Measurements from ENCODE around the gene SAMD3. TPM values are rescaled to one million over a fixed set of nuclear protein-coding genes. Genes with fewer than 3 reads are reported as not detected.
"Not testable (repeated sequence)": the region's sequence is repeated elsewhere in the genome, so short reads cannot be mapped to it uniquely, and the experiment has no call there.

The SAMD3 gene
- total and polyA plus RNA-seq, 4 donors = 3.5 to 5.9 (median 4.1) TPM

DNA sequence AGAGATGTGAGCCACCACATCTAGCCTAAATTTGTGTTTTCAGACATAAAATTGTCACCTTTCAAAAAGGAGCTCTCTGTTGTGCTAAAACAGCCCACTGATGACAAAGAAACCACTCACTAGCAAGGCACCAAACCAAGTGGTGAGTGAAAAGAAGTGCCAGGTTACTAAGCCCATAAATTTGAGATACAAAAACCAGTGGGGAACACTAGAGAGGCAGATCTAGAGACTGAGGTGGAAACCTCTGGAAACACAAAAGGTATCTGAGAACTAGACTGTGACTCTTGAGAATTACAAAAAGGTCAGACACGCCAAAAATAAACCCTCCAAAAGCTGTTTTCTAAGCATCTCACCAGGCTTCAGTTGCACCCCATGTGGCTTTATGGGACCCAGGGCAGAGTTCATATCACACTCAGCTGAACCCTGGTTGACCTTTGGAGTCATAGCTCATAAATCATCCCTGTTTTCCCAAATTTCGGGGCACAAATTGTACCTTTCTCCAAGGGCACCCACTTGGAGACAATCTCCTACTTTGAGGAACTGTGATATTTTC lies 24.2 kb downstream of the SAMD3 start:
- no peaks in the 10 kb centered on the region for H3K36me3 ChIP-seq (ENCODE audit: control insufficient read depth, insufficient read depth, low read length)
- no peak overlapping the region for H3K4me3 ChIP-seq (ENCODE audit: low read depth, low read length)
- 44% methylated on average over 1 of the region's 2 CpGs for WGBS (ENCODE audit: insufficient coverage)
- DNase-seq (ENCODE audit: low read depth in 4 of 6, low spot score in 6 of 6) = no peak
- no peaks in the 10 kb centered on the region for H3K4me1 ChIP-seq (ENCODE audit: control insufficient read depth, insufficient read depth, low read length)
- no peaks in the 10 kb centered on the region for H3K27me3 ChIP-seq (ENCODE audit: control insufficient read depth, insufficient read depth, low read length)
- H3K27ac ChIP-seq (ENCODE audit: low read depth, low read length) = no peak overlapping the region
- no peaks in the 10 kb centered on the region for H3K9me3 ChIP-seq (ENCODE audit: control insufficient read depth, insufficient read depth, low read length)

DNA sequence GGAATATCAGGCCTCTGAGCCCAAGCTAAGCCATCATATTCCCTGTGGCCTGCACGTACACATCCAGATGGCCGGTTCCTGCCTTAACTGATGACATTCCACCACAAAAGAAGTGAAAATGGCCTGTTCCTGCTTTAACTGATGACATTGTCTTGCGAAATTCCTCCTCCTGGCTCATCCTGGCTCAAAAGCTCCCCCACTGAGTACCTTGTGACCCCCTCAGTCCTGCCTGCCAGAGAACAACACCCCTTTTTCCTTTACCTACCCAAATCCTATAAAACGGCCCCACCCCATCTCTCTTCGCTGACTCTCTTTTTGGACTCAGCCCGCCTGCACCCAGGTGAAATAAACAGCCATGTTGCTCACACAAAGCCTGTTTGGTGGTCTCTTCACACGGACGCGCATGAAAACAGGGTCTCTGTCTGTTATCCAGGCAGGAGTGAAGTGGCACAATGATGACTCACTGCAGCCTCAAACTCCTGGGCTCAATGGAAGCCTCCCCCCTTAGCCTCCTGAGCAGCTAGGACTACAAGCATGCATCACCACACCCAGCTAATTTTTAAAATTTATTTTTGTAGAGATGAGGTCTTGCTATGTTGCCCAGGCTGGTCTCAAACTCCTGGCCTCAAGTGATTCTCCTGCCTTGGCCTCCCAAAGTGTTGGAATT lies 24.8 kb downstream of the SAMD3 start:
- H3K4me1 ChIP-seq (ENCODE audit: control insufficient read depth, insufficient read depth, low read length); H3K9me3 ChIP-seq (ENCODE audit: control insufficient read depth, insufficient read depth, low read length); H3K27ac ChIP-seq (ENCODE audit: low read depth, low read length); H3K4me3 ChIP-seq (ENCODE audit: low read depth, low read length); H3K36me3 ChIP-seq (ENCODE audit: control insufficient read depth, insufficient read depth, low read length); H3K27me3 ChIP-seq (ENCODE audit: control insufficient read depth, insufficient read depth, low read length); DNase-seq (ENCODE audit: low read depth in 4 of 6, low spot score in 6 of 6): not testable (repeated sequence)
- WGBS (ENCODE audit: insufficient coverage) = 90% methylated on average over 8 of the region's 9 CpGs

DNA sequence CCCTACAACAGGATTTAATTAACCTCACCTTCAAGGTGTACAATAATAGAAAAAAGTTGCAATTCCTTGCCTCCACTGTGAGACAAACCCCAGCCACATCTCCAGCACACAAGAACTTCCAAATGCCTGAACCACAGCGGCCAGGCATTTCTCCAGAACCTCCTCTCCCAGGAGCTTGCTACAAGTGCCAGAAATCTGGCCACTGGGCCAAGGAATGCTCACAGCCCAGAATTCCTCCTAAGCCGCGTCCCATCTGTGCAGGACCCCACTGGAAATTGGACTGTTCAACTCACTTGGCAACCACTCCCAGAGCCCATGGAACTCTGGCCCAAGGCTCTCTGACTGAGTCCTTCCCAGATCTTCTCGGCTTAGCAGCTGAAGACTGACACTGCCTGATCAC lies 28.3 kb downstream of the SAMD3 start:
- not testable (repeated sequence) for H3K36me3 ChIP-seq (ENCODE audit: control insufficient read depth, insufficient read depth, low read length); DNase-seq (ENCODE audit: low read depth in 4 of 6, low spot score in 6 of 6); H3K4me1 ChIP-seq (ENCODE audit: control insufficient read depth, insufficient read depth, low read length); H3K9me3 ChIP-seq (ENCODE audit: control insufficient read depth, insufficient read depth, low read length); H3K27me3 ChIP-seq (ENCODE audit: control insufficient read depth, insufficient read depth, low read length); H3K4me3 ChIP-seq (ENCODE audit: low read depth, low read length); H3K27ac ChIP-seq (ENCODE audit: low read depth, low read length)
- 92% methylated on average over 3 of the region's 4 CpGs for WGBS (ENCODE audit: insufficient coverage)

DNA sequence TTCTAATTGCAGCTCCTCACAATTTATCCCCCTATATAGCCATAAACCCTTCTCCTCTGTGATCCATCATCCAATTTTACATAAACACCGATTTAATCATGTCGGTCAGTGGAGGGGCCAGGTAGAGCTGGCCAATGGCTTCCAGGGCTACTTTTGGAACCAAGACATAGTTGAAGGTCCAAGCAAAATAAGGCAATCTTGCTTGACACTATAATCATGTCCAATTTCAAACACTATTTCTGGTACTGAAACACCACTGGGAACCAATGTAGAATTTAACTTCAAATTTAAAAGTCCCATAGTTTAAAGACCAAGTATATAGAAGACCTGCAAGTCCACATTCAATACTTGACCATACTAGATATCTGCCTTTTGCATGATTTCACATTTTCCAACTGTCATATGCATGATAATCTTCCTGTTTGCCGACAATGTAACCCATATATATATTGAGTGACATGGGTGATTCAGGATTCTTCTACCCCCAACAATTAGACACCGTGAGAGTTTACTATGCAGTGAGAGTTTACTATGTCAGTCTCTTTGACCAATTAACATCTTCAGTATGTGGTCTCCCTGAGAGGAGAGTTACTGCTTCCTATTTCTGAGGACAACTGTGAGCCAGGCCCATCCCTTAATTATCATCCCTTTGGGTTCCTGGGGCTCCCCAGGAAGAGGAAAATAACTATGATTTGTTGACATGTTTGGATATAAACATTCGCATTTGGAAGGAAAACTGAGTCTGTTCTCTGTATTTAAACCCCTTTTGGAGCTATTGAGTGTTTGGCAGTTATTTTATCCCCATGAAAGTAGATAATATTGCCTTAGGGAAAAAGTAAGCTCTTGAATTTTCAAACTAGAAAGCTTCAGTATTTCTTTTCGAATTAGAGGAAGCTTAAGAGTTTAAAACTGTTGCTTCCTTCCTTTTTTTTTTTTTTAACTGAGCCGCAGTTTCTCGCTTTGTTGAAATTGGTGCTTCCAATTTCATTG lies 31.8 kb downstream of the SAMD3 start:
- Histone ChIP-seq H3K36me3 (ENCODE audit: control insufficient read depth, insufficient read depth, low read length) (no peaks in the 10 kb centered on the region), H3K4me3 (ENCODE audit: low read depth, low read length) (no peak overlapping the region), H3K9me3 (ENCODE audit: control insufficient read depth, insufficient read depth, low read length) (no peaks in the 10 kb centered on the region), H3K4me1 (ENCODE audit: control insufficient read depth, insufficient read depth, low read length) (no peaks in the 10 kb centered on the region), H3K27me3 (ENCODE audit: control insufficient read depth, insufficient read depth, low read length) (no peaks in the 10 kb centered on the region), H3K27ac (ENCODE audit: low read depth, low read length) (no peak overlapping the region)
- 100% methylated on average over 2 of the region's 8 CpGs for WGBS (ENCODE audit: insufficient coverage)
- DNase-seq (ENCODE audit: low read depth in 4 of 6, low spot score in 6 of 6) = peak in 1 of 6 donors; percentile 9

DNA sequence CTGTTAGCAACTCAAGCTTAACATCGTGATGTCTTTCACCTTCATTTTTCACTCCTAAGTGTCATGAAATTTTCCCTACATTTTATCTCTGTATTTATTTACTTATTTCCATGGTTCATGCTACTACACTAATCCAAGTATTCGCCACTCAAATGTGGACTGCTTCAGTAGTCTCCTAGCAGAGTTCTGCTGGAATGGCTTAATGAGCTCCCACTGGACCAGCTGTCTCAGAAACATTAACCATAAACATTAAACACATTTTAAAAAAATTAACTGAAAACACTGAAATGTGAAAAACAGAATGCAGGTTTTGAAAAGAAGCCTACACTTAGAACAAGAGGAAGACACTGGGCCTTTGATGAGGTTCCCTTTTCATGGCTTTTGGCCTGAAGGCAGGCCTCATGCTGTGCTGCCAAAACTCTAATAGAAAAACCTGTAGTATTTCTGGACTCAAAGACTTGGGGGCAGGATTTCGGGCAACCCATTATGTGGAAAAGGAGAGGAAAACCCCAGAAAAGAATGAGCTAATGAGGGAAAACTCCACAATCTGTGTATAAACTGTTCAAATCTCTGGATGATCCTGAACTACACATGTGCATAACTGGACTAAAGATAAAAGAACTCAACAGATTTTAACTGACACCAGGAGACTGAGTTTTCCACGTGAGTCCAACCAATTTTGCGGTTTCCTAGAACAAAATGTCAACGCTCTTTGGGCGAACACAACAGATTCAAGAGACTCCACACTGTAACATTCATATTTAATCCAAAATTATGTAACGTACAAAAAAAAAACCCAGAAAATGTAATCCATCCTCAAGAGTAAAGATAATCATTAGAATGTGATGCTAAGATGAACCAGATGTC lies 33.0 kb downstream of the SAMD3 start:
- Histone ChIP-seq H3K4me3 (ENCODE audit: low read depth, low read length) (no peak overlapping the region), H3K9me3 (ENCODE audit: control insufficient read depth, insufficient read depth, low read length) (no peaks in the 10 kb centered on the region), H3K4me1 (ENCODE audit: control insufficient read depth, insufficient read depth, low read length) (no peaks in the 10 kb centered on the region), H3K36me3 (ENCODE audit: control insufficient read depth, insufficient read depth, low read length) (no peaks in the 10 kb centered on the region), H3K27ac (ENCODE audit: low read depth, low read length) (no peak overlapping the region), H3K27me3 (ENCODE audit: control insufficient read depth, insufficient read depth, low read length) (no peaks in the 10 kb centered on the region)
- WGBS (ENCODE audit: insufficient coverage) = 83% methylated on average over 5 of the region's 8 CpGs
- no peak for DNase-seq (ENCODE audit: low read depth in 4 of 6, low spot score in 6 of 6)

DNA sequence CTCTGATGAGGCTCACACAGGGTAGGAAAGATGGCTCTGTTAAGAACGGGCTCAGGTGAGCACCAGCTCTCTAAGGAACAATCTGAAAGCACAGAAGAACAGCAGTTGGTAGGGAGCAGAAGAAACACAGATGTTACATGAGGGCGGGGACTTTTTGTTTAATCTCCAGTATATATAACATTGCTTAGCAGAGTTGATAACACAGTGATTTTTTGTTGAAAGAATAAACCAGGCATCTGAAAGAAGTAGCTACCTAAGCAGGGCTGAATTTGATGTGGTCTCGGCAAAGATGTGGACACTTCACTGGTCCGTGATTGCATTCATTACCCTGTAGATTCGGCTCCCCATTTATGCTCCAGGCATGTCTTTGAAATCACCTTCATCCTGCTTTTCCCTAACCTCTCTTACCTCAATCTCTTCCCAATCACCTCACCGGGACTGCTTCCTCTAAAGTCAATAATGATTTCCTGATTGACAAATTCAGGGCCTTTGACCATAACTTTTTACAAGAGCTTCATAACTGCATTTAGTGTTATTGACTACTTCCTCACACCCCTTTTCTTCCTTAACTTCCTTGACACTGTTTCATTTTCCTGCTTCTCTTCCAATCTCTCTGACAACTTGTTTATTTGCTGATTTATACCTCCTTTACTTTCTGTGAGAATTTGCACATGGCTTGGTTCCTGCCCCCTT lies 34.4 kb downstream of the SAMD3 start:
- WGBS (ENCODE audit: insufficient coverage) = 93% methylated on average over 4 of the region's 6 CpGs
- no peak for DNase-seq (ENCODE audit: low read depth in 4 of 6, low spot score in 6 of 6)
- Histone ChIP-seq H3K27me3 (ENCODE audit: control insufficient read depth, insufficient read depth, low read length) (no peaks in the 10 kb centered on the region), H3K4me1 (ENCODE audit: control insufficient read depth, insufficient read depth, low read length) (no peaks in the 10 kb centered on the region), H3K36me3 (ENCODE audit: control insufficient read depth, insufficient read depth, low read length) (no peaks in the 10 kb centered on the region), H3K27ac (ENCODE audit: low read depth, low read length) (no peak overlapping the region), H3K9me3 (ENCODE audit: control insufficient read depth, insufficient read depth, low read length) (no peaks in the 10 kb centered on the region), H3K4me3 (ENCODE audit: low read depth, low read length) (no peak overlapping the region)

DNA sequence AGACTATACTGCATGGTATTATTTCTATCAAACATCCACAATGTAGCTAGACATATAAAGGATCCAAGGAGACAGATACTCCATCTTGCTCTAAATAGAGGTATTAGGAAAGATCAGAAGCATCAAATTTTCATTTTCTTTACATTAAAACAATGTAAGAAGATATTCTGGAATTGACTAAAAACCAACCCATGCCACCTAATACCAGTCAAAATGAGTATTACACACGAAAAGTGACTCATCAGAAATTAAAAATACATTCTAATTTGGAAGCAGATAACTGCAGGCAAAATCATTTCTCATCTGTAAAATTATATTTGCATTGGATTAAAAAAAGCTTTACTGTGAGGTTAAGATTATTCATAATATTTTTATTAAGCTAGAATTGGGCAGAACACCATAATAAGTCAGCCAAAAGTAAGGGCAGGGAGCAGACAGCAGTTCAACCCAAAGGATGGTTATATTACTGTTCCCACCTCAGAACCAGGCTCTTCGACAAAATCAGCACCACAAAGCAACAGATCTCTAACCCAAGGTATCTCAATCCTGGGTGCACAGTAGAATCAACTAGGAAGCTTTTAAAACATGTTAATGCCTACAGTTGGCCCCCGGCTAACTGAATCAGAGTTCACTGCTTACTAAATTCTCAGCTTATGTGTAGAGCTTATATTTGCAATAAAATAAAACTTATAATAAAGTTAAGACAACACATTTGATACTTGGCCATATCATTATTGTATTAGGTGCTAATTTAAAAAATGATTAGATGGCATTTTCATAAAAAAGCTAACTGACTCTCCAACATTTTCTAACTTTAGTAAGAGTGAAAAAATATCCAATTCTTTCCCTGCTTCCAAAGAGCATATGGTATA lies 35.2 kb downstream of the SAMD3 start:
- H3K27ac ChIP-seq (ENCODE audit: low read depth, low read length) = no peak overlapping the region
- H3K36me3 ChIP-seq (ENCODE audit: control insufficient read depth, insufficient read depth, low read length) = no peaks in the 10 kb centered on the region
- no peak overlapping the region for H3K4me3 ChIP-seq (ENCODE audit: low read depth, low read length)
- no peaks in the 10 kb centered on the region for H3K9me3 ChIP-seq (ENCODE audit: control insufficient read depth, insufficient read depth, low read length)
- no peak for DNase-seq (ENCODE audit: low read depth in 4 of 6, low spot score in 6 of 6)
- H3K27me3 ChIP-seq (ENCODE audit: control insufficient read depth, insufficient read depth, low read length) = no peaks in the 10 kb centered on the region
- no CpG with 5 or more reads among the region's 3 CpGs for WGBS (ENCODE audit: insufficient coverage)
- H3K4me1 ChIP-seq (ENCODE audit: control insufficient read depth, insufficient read depth, low read length) = no peaks in the 10 kb centered on the region

DNA sequence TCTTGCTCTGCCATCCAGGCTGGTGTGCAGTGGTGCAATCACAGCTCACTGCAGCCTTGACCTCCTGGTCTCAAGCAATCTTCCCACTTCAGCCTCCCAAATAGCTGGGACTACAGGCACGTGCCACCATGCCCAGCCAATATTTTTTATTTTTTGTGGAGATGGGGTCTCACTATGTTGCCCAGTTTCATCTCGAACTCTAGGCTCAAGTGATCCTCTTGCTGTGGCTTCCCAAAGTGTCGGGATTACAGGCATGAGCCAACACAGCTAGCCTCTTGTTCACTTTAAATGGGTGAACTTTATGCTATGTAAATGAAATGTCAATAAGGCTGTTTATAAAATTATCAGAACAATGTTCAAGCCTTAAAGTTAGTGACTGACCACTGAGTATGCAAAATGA lies 37.1 kb downstream of the SAMD3 start:
- Histone ChIP-seq H3K27me3 (ENCODE audit: control insufficient read depth, insufficient read depth, low read length) (no peaks in the 10 kb centered on the region), H3K27ac (ENCODE audit: low read depth, low read length) (no peak overlapping the region), H3K9me3 (ENCODE audit: control insufficient read depth, insufficient read depth, low read length) (no peaks in the 10 kb centered on the region), H3K36me3 (ENCODE audit: control insufficient read depth, insufficient read depth, low read length) (no peaks in the 10 kb centered on the region), H3K4me1 (ENCODE audit: control insufficient read depth, insufficient read depth, low read length) (no peaks in the 10 kb centered on the region), H3K4me3 (ENCODE audit: low read depth, low read length) (no peak overlapping the region)
- DNase-seq (ENCODE audit: low read depth in 4 of 6, low spot score in 6 of 6) = no peak
- WGBS (ENCODE audit: insufficient coverage) = 100% methylated on average over 1 of the region's 3 CpGs
